Measurements from ENCODE around the gene TMEM89.

The TMEM89 gene, protein sequence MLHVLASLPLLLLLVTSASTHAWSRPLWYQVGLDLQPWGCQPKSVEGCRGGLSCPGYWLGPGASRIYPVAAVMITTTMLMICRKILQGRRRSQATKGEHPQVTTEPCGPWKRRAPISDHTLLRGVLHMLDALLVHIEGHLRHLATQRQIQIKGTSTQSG

GRCh38 chr3:48621461-48621869 is at the start of gene TMEM89:
Gene TMEM89, minus strand, starts transcription at chr3:48621769. Its CDS starts 13 bp downstream, at chr3:48621756.
- H3K4me1 ChIP-seq (ENCODE audit: low read length), result no peaks in the 10 kb centered on the region
- H3K36me3 ChIP-seq (replicated peaks; ENCODE audit: insufficient read depth, low read length), result no peaks in the 10 kb centered on the region
- H3K4me2 ChIP-seq (ENCODE audit: low read depth, low read length), result no peak within 1 kb of the TSS
- no peak within 1 kb of the TSS for H2AFZ ChIP-seq (ENCODE audit: low read length)
- no peaks in the 10 kb centered on the region for H3F3A ChIP-seq (ENCODE audit: insufficient read depth, low read length)
- no peaks in the 10 kb centered on the region; the same call in 1 of the 2 replicates for H3K27me3 ChIP-seq (replicated peaks; ENCODE audit: insufficient read depth, low read length)
- DNase-seq, result no peak
- H3K9ac ChIP-seq (ENCODE audit: low read length), result no peak within 1 kb of the TSS
- no peak within 1 kb of the TSS for H3K4me3 ChIP-seq (ENCODE audit: low read length)
- H3K79me2 ChIP-seq (ENCODE audit: low read length), result no peaks in the 10 kb centered on the region
- TF ChIP-seq, protein P1, sequence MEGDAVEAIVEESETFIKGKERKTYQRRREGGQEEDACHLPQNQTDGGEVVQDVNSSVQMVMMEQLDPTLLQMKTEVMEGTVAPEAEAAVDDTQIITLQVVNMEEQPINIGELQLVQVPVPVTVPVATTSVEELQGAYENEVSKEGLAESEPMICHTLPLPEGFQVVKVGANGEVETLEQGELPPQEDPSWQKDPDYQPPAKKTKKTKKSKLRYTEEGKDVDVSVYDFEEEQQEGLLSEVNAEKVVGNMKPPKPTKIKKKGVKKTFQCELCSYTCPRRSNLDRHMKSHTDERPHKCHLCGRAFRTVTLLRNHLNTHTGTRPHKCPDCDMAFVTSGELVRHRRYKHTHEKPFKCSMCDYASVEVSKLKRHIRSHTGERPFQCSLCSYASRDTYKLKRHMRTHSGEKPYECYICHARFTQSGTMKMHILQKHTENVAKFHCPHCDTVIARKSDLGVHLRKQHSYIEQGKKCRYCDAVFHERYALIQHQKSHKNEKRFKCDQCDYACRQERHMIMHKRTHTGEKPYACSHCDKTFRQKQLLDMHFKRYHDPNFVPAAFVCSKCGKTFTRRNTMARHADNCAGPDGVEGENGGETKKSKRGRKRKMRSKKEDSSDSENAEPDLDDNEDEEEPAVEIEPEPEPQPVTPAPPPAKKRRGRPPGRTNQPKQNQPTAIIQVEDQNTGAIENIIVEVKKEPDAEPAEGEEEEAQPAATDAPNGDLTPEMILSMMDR (IDR thresholded peaks at IDR 0.05; ENCODE audit: low read length), result no peak
- no peak for TF ChIP-seq EZH2 (optimal IDR thresholded peaks at IDR 0.05; ENCODE audit: low read depth, low read length)
- no peak for TF ChIP-seq EZH2phosphoT487 (IDR thresholded peaks at IDR 0.05; ENCODE audit: low read length)
- H4K20me1 ChIP-seq (ENCODE audit: insufficient read depth, low read length), result no peaks in the 10 kb centered on the region
- no peak within 1 kb of the TSS for H3K27ac ChIP-seq (ENCODE audit: low read length)
- H3K9me3 ChIP-seq (replicated peaks; ENCODE audit: insufficient read depth, low read length), result no peaks in the 10 kb centered on the region
- H3K9me2 ChIP-seq (replicated peaks; ENCODE audit: insufficient read depth, low read length), result no peaks in the 10 kb centered on the region

GRCh38 chr3:48664929-48665328 is 43.4 kb upstream of the TMEM89 start:
- 0 out of 2 replicates have a peak, but pooled peaks cover 4% of the 10 kb centered on the region for H3K27me3 ChIP-seq (replicated peaks; ENCODE audit: insufficient read depth, low read length)
- no peak overlapping the region for H2AFZ ChIP-seq (ENCODE audit: low read length)
- no peaks in the 10 kb centered on the region for H3K36me3 ChIP-seq (replicated peaks; ENCODE audit: insufficient read depth, low read length)
- TF ChIP-seq EZH2phosphoT487 (IDR thresholded peaks at IDR 0.05; ENCODE audit: low read length), result no peak
- no peaks in the 10 kb centered on the region for H3F3A ChIP-seq (ENCODE audit: insufficient read depth, low read length)
- no peak for DNase-seq
- no peaks in the 10 kb centered on the region for H3K79me2 ChIP-seq (ENCODE audit: low read length)
- H3K4me3 ChIP-seq (ENCODE audit: low read length), result no peak overlapping the region
- no peak overlapping the region for H3K4me2 ChIP-seq (ENCODE audit: low read depth, low read length)
- no peaks in the 10 kb centered on the region for H3K9me3 ChIP-seq (replicated peaks; ENCODE audit: insufficient read depth, low read length)
- no peaks in the 10 kb centered on the region for H4K20me1 ChIP-seq (ENCODE audit: insufficient read depth, low read length)
- H3K9me2 ChIP-seq (replicated peaks; ENCODE audit: insufficient read depth, low read length), result no peaks in the 10 kb centered on the region
- H3K9ac ChIP-seq (ENCODE audit: low read length), result no peak overlapping the region
- no peaks in the 10 kb centered on the region for H3K4me1 ChIP-seq (ENCODE audit: low read length)
- no peak overlapping the region for H3K27ac ChIP-seq (ENCODE audit: low read length)

DNA sequence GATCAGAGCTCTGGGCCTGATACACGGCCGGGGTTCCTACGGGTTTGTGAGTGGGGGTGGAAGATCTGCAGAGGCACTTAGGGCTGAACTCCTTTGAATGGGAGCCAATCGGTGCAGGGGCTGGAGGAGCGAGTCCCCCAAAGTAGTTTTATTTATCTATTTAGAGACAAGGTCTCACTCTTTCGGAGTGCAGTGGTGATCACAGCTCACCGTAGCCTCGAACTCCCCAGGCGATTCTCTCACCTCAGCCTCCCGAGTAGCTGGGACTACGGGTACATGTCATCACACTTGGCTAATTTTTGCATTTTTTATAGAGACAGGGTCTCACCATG is 42.7 kb upstream of the TMEM89 start:
- no peak overlapping the region for H2AFZ ChIP-seq (ENCODE audit: low read length)

More for the DNA sequence above, 42.7 kb upstream of the TMEM89 start:
- no peaks in the 10 kb centered on the region for H3K4me1 ChIP-seq (ENCODE audit: low read length)
- no peak overlapping the region for H3K9ac ChIP-seq (ENCODE audit: low read length)
- H3K4me3 ChIP-seq (ENCODE audit: low read length), result 0 out of 2 replicates have a peak overlapping the region, but pooled peaks have one; percentile 78
- TF ChIP-seq EZH2 (optimal IDR thresholded peaks at IDR 0.05; ENCODE audit: low read depth, low read length), result no peak
- TF ChIP-seq EZH2phosphoT487 (IDR thresholded peaks at IDR 0.05; ENCODE audit: low read length), result no peak
- TF ChIP-seq, protein P1 (IDR thresholded peaks at IDR 0.05; ENCODE audit: low read length), result no peak
- H3K36me3 ChIP-seq (replicated peaks; ENCODE audit: insufficient read depth, low read length), result no peaks in the 10 kb centered on the region
- H3F3A ChIP-seq (ENCODE audit: insufficient read depth, low read length), result no peaks in the 10 kb centered on the region
- no peaks in the 10 kb centered on the region for H3K9me3 ChIP-seq (replicated peaks; ENCODE audit: insufficient read depth, low read length)
- peak overlapping the region; percentile 94; the same call in 1 of the 2 replicates for H3K4me2 ChIP-seq (ENCODE audit: low read depth, low read length)
- H3K79me2 ChIP-seq (ENCODE audit: low read length), result no peaks in the 10 kb centered on the region
- 0 out of 2 replicates have a peak, but pooled peaks cover 6% of the 10 kb centered on the region for H3K27me3 ChIP-seq (replicated peaks; ENCODE audit: insufficient read depth, low read length)
- no peak for DNase-seq
- no peaks in the 10 kb centered on the region for H4K20me1 ChIP-seq (ENCODE audit: insufficient read depth, low read length)
- no peaks in the 10 kb centered on the region for H3K9me2 ChIP-seq (replicated peaks; ENCODE audit: insufficient read depth, low read length)
- no peak overlapping the region for H3K27ac ChIP-seq (ENCODE audit: low read length)

All from MM.1S (cell line).